ENCODE measurements around the gene EHD4.

The EHD4 gene

GRCh38 chr15:41970456-41970855 is 1.9 kb downstream of the EHD4 start:
- Histone ChIP-seq H2AFZ (ENCODE audit: low read length) (no peak overlapping the region), H3K4me1 (ENCODE audit: insufficient read depth, low read length, severe bottlenecking) (peaks cover 36% of the 10 kb centered on the region), H3K4me3 (ENCODE audit: low read depth, low read length, poor library complexity, severe bottlenecking) (peak overlapping the region; percentile 75), H3K4me2 (ENCODE audit: low read length) (peak overlapping the region; percentile 77), H4K20me1 (ENCODE audit: insufficient read depth, low read length) (no peaks in the 10 kb centered on the region), H3K9ac (ENCODE audit: low read length) (no peak overlapping the region; the same call in 1 of the 2 replicates), H3K27ac (ENCODE audit: low read depth, low read length, poor library complexity, severe bottlenecking) (peak overlapping the region; percentile 30), H3K27me3 (ENCODE audit: insufficient read depth, low read length) (0 out of 2 replicates have a peak, but pooled peaks cover 4% of the 10 kb centered on the region), H3F3A (ENCODE audit: insufficient read depth, low read length) (no peaks in the 10 kb centered on the region), H3K79me2 (ENCODE audit: insufficient read depth, low read length) (no peaks in the 10 kb centered on the region), H3K36me3 (ENCODE audit: insufficient read depth, low read length) (no peaks in the 10 kb centered on the region), H3K9me3 (ENCODE audit: low read length) (no peaks in the 10 kb centered on the region), H3K9me2 (ENCODE audit: low read depth, low read length) (no peaks in the 10 kb centered on the region)
- no peak for TF ChIP-seq EZH2 (IDR thresholded peaks at IDR 0.05; ENCODE audit: borderline replicate concordance, low read length)
- TF ChIP-seq CTCF (IDR thresholded peaks at IDR 0.05; ENCODE audit: low read length): no peak

- H3K9ac ChIP-seq (ENCODE audit: low read length): no peak overlapping the region
- H3K9me2 ChIP-seq (ENCODE audit: low read depth, low read length): no peaks in the 10 kb centered on the region
- H3K79me2 ChIP-seq (ENCODE audit: insufficient read depth, low read length): no peaks in the 10 kb centered on the region
- no peaks in the 10 kb centered on the region for H3K36me3 ChIP-seq (ENCODE audit: insufficient read depth, low read length)
- no peaks in the 10 kb centered on the region for H4K20me1 ChIP-seq (ENCODE audit: insufficient read depth, low read length)
- no peak overlapping the region for H2AFZ ChIP-seq (ENCODE audit: low read length)
- TF ChIP-seq EZH2 (IDR thresholded peaks at IDR 0.05; ENCODE audit: borderline replicate concordance, low read length): no peak
- no peak for TF ChIP-seq CTCF (IDR thresholded peaks at IDR 0.05; ENCODE audit: low read length)
- peaks cover 36% of the 10 kb centered on the region for H3K4me1 ChIP-seq (ENCODE audit: insufficient read depth, low read length, severe bottlenecking)
- peak overlapping the region; percentile 30 for H3K27ac ChIP-seq (ENCODE audit: low read depth, low read length, poor library complexity, severe bottlenecking)
- H3K4me2 ChIP-seq (ENCODE audit: low read length): 0 out of 2 replicates have a peak overlapping the region, but pooled peaks have one; percentile 77
- H3K4me3 ChIP-seq (ENCODE audit: low read depth, low read length, poor library complexity, severe bottlenecking): no peak overlapping the region
- 0 out of 2 replicates have a peak, but pooled peaks cover 4% of the 10 kb centered on the region for H3K27me3 ChIP-seq (ENCODE audit: insufficient read depth, low read length)
- H3F3A ChIP-seq (ENCODE audit: insufficient read depth, low read length): no peaks in the 10 kb centered on the region
- no peaks in the 10 kb centered on the region for H3K9me3 ChIP-seq (ENCODE audit: low read length)
These were observed 2.4 kb downstream of the EHD4 start for GRCh38 chr15:41969851-41970431.

- no peaks in the 10 kb centered on the region for H4K20me1 ChIP-seq (ENCODE audit: insufficient read depth, low read length)
- no peaks in the 10 kb centered on the region for H3K9me3 ChIP-seq (ENCODE audit: low read length)
- no peak for TF ChIP-seq EZH2 (IDR thresholded peaks at IDR 0.05; ENCODE audit: borderline replicate concordance, low read length)
- no peak for TF ChIP-seq CTCF (IDR thresholded peaks at IDR 0.05; ENCODE audit: low read length)
- no peaks in the 10 kb centered on the region for H3K36me3 ChIP-seq (ENCODE audit: insufficient read depth, low read length)
- no peaks in the 10 kb centered on the region for H3K9me2 ChIP-seq (ENCODE audit: low read depth, low read length)
- H3K9ac ChIP-seq (ENCODE audit: low read length): no peak overlapping the region
- H3K79me2 ChIP-seq (ENCODE audit: insufficient read depth, low read length): no peaks in the 10 kb centered on the region
- no peak overlapping the region for H2AFZ ChIP-seq (ENCODE audit: low read length)
- H3K27ac ChIP-seq (ENCODE audit: low read depth, low read length, poor library complexity, severe bottlenecking): no peak overlapping the region
- H3K4me3 ChIP-seq (ENCODE audit: low read depth, low read length, poor library complexity, severe bottlenecking): no peak overlapping the region
- peaks cover 36% of the 10 kb centered on the region for H3K4me1 ChIP-seq (ENCODE audit: insufficient read depth, low read length, severe bottlenecking)
- no peak overlapping the region for H3K4me2 ChIP-seq (ENCODE audit: low read length)
- H3K27me3 ChIP-seq (ENCODE audit: insufficient read depth, low read length): 0 out of 2 replicates have a peak, but pooled peaks cover 1% of the 10 kb centered on the region
- H3F3A ChIP-seq (ENCODE audit: insufficient read depth, low read length): no peaks in the 10 kb centered on the region
These were observed 3.7 kb downstream of the EHD4 start for GRCh38 chr15:41968701-41969100.
